ENCODE data around the gene FGFBP1.

The FGFBP1 gene

GRCh38 chr4:15894393-15894792 is 44.1 kb downstream of the FGFBP1 start:
- Histone ChIP-seq H4K20me1 (ENCODE audit: insufficient read depth, low read length) (no peaks in the 10 kb centered on the region), H3K4me1 (ENCODE audit: insufficient read depth, low read length, severe bottlenecking) (no peaks in the 10 kb centered on the region), H3K4me3 (ENCODE audit: low read depth, low read length, poor library complexity, severe bottlenecking) (no peak overlapping the region), H3K79me2 (ENCODE audit: insufficient read depth, low read length) (no peaks in the 10 kb centered on the region), H2AFZ (ENCODE audit: low read length) (no peak overlapping the region), H3K27ac (ENCODE audit: low read depth, low read length, poor library complexity, severe bottlenecking) (no peak overlapping the region), H3K9me2 (ENCODE audit: low read depth, low read length) (no peaks in the 10 kb centered on the region), H3K9me3 (ENCODE audit: low read length) (no peaks in the 10 kb centered on the region), H3K36me3 (ENCODE audit: insufficient read depth, low read length) (no peaks in the 10 kb centered on the region), H3K4me2 (ENCODE audit: low read length) (no peak overlapping the region), H3K9ac (ENCODE audit: low read length) (no peak overlapping the region), H3F3A (ENCODE audit: insufficient read depth, low read length) (no peaks in the 10 kb centered on the region), H3K27me3 (ENCODE audit: insufficient read depth, low read length) (no peaks in the 10 kb centered on the region)
- TF ChIP-seq EZH2 (IDR thresholded peaks at IDR 0.05; ENCODE audit: borderline replicate concordance, low read length) (no peak), CTCF (IDR thresholded peaks at IDR 0.05; ENCODE audit: low read length) (no peak)

DNA sequence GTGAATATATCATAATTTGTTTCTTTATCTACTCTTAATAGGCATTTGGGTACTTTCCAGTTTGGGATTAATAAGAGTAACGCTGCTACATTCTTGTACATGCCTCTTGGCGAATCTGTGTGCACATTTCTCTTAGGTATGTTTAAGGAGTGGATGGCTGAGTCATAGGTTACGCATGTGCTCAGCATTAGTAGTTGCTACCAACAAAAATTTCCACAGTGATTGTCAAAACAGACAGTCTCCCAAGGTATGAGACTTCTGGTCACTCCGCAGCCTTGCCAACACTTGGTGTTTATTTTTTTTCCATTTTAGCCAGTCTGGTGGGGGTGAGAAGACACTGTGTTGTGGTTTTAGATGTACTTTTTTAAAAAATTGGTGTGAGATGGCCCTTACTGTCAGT is 44.6 kb downstream of the FGFBP1 start:
- no peaks in the 10 kb centered on the region for H3K4me1 ChIP-seq (ENCODE audit: insufficient read depth, low read length, severe bottlenecking)
- no peaks in the 10 kb centered on the region for H3F3A ChIP-seq (ENCODE audit: insufficient read depth, low read length)
- H3K4me2 ChIP-seq (ENCODE audit: low read length) = no peak overlapping the region
- no peaks in the 10 kb centered on the region for H3K36me3 ChIP-seq (ENCODE audit: insufficient read depth, low read length)
- TF ChIP-seq EZH2 (IDR thresholded peaks at IDR 0.05; ENCODE audit: borderline replicate concordance, low read length) (no peak), CTCF (IDR thresholded peaks at IDR 0.05; ENCODE audit: low read length) (no peak)
- no peaks in the 10 kb centered on the region for H3K27me3 ChIP-seq (ENCODE audit: insufficient read depth, low read length)
- H2AFZ ChIP-seq (ENCODE audit: low read length) = no peak overlapping the region
- H3K9ac ChIP-seq (ENCODE audit: low read length) = no peak overlapping the region
- H3K9me2 ChIP-seq (ENCODE audit: low read depth, low read length) = no peaks in the 10 kb centered on the region
- H4K20me1 ChIP-seq (ENCODE audit: insufficient read depth, low read length) = no peaks in the 10 kb centered on the region
- no peaks in the 10 kb centered on the region for H3K9me3 ChIP-seq (ENCODE audit: low read length)
- no peak overlapping the region for H3K27ac ChIP-seq (ENCODE audit: low read depth, low read length, poor library complexity, severe bottlenecking)
- no peaks in the 10 kb centered on the region for H3K79me2 ChIP-seq (ENCODE audit: insufficient read depth, low read length)
- H3K4me3 ChIP-seq (ENCODE audit: low read depth, low read length, poor library complexity, severe bottlenecking) = no peak overlapping the region

DNA sequence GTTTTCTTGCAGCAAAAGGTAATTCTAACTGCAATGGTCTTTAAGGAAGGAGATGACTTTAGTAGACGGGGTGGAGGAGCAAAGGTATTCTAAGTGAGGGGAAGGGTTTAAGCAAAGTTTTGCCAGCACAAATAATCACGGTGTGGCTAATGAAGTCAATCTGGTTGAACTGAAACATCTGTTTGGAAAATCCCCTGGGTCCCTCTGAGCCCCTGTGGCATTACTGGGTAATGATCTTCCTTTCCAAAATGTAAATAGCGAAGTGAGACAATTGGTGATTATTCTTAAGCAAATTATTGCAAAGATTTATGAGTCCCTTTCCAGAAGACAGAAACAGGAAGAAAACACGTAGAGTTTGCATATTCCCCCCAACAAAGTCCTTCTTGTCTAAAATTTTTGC is 47.2 kb downstream of the FGFBP1 start:
- no peak overlapping the region for H3K4me3 ChIP-seq (ENCODE audit: low read depth, low read length, poor library complexity, severe bottlenecking)
- H3K9me3 ChIP-seq (ENCODE audit: low read length) = no peaks in the 10 kb centered on the region
- no peaks in the 10 kb centered on the region for H4K20me1 ChIP-seq (ENCODE audit: insufficient read depth, low read length)
- H3K27me3 ChIP-seq (ENCODE audit: insufficient read depth, low read length) = no peaks in the 10 kb centered on the region
- H3K36me3 ChIP-seq (ENCODE audit: insufficient read depth, low read length) = no peaks in the 10 kb centered on the region
- H3K9me2 ChIP-seq (ENCODE audit: low read depth, low read length) = no peaks in the 10 kb centered on the region
- no peak overlapping the region for H3K27ac ChIP-seq (ENCODE audit: low read depth, low read length, poor library complexity, severe bottlenecking)
- H3K4me1 ChIP-seq (ENCODE audit: insufficient read depth, low read length, severe bottlenecking) = no peaks in the 10 kb centered on the region
- no peaks in the 10 kb centered on the region for H3K79me2 ChIP-seq (ENCODE audit: insufficient read depth, low read length)
- no peak overlapping the region for H2AFZ ChIP-seq (ENCODE audit: low read length)
- no peak for TF ChIP-seq EZH2 (IDR thresholded peaks at IDR 0.05; ENCODE audit: borderline replicate concordance, low read length)
- H3K4me2 ChIP-seq (ENCODE audit: low read length) = no peak overlapping the region
- no peaks in the 10 kb centered on the region for H3F3A ChIP-seq (ENCODE audit: insufficient read depth, low read length)
- H3K9ac ChIP-seq (ENCODE audit: low read length) = no peak overlapping the region

DNA sequence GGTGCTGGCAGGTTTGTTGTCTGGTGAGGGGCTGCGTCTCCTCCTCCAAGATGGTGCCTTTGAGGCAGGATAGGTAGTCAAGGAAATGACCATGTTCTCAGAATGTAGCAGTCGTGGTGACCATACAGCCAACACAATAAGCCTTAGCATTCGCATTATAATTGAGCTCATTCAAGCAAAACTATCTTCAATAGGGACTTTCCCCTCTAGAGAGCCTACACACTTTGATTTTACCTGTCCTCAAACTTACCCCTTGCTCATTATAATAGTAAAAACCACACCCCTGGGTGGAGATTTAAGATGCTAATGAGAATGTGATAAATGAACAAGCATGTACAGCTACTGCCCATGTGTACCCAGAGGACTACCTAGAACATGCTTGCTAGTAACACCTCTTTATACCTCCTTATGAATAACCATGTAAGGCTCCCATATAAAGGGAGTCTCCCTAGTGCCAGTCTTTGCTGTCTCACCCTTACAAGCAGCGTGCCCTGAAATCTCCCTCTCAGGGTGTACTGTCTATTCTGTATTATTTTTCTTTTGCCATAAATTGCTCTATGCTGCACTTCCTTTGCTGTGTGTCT is 48.2 kb downstream of the FGFBP1 start:
- Histone ChIP-seq H3K4me3 (ENCODE audit: low read depth, low read length, poor library complexity, severe bottlenecking) (no peak overlapping the region), H3F3A (ENCODE audit: insufficient read depth, low read length) (no peaks in the 10 kb centered on the region), H3K9ac (ENCODE audit: low read length) (no peak overlapping the region), H3K27me3 (ENCODE audit: insufficient read depth, low read length) (no peaks in the 10 kb centered on the region), H2AFZ (ENCODE audit: low read length) (no peak overlapping the region), H3K9me3 (ENCODE audit: low read length) (no peaks in the 10 kb centered on the region), H3K79me2 (ENCODE audit: insufficient read depth, low read length) (no peaks in the 10 kb centered on the region), H4K20me1 (ENCODE audit: insufficient read depth, low read length) (no peaks in the 10 kb centered on the region), H3K27ac (ENCODE audit: low read depth, low read length, poor library complexity, severe bottlenecking) (no peak overlapping the region), H3K4me2 (ENCODE audit: low read length) (no peak overlapping the region), H3K36me3 (ENCODE audit: insufficient read depth, low read length) (no peaks in the 10 kb centered on the region), H3K4me1 (ENCODE audit: insufficient read depth, low read length, severe bottlenecking) (no peaks in the 10 kb centered on the region), H3K9me2 (ENCODE audit: low read depth, low read length) (no peaks in the 10 kb centered on the region)
- TF ChIP-seq EZH2 (IDR thresholded peaks at IDR 0.05; ENCODE audit: borderline replicate concordance, low read length) (no peak), CTCF (IDR thresholded peaks at IDR 0.05; ENCODE audit: low read length) (no peak)

Data from OCI-LY1 (cell line).